Esophagus (tissue), 2 donors: Measurements from ENCODE around the gene TRAF6. TPM values are rescaled to one million over a fixed set of nuclear protein-coding genes. Genes with fewer than 3 reads are reported as not detected.
"Not testable (repeated sequence)": the region's sequence is repeated elsewhere in the genome, so short reads cannot be mapped to it uniquely, and the experiment has no call there.

Experiments
- H3K27ac ChIP-seq, 2 donors: one replicate each; pipeline ENCODE4 v1.5.1; 2013; ENCODE audit warnings: low read depth in 2 of 2, mild to moderate bottlenecking in 2 of 2, inconsistent platforms in 1 of 2, low read length in 1 of 2, moderate library complexity in 1 of 2
- H3K27me3 ChIP-seq, 2 donors: one replicate each; pipeline ENCODE4 v1.6.1; 2013; ENCODE audit warnings: low read length in 2 of 2, control low read depth in 1 of 2, mild to moderate bottlenecking in 1 of 2; ENCODE audit not compliant: insufficient read depth in 2 of 2, control insufficient read depth in 1 of 2
- H3K36me3 ChIP-seq, 2 donors: one replicate each; pipeline ENCODE4 v1.6.1; 2013; ENCODE audit warnings: low read length in 1 of 2; ENCODE audit not compliant: control insufficient read depth in 2 of 2, insufficient read depth in 2 of 2
- H3K4me1 ChIP-seq, 2 donors: one replicate each; pipeline ENCODE4 v1.6.1; 2013; ENCODE audit warnings: low read length in 1 of 2; ENCODE audit not compliant: control insufficient read depth in 2 of 2, insufficient read depth in 2 of 2
- H3K4me3 ChIP-seq, 2 donors: one replicate each; pipeline ENCODE4 v1.5.1; 2013; ENCODE audit warnings: low read length in 2 of 2, mild to moderate bottlenecking in 2 of 2, low read depth in 1 of 2, moderate library complexity in 1 of 2
- H3K9me3 ChIP-seq, 2 donors: one replicate each; pipeline ENCODE4 v1.6.1; 2013; ENCODE audit warnings: mild to moderate bottlenecking in 2 of 2, low read depth in 1 of 2, low read length in 1 of 2, moderate library complexity in 1 of 2; ENCODE audit not compliant: control insufficient read depth in 2 of 2, insufficient read depth in 1 of 2
- WGBS, 2 donors: extraction: QIAGEN DNeasy Blood & Tissue Kit; methylation state at CpG; one replicate each; pipeline ENCODE4 v1.1.7; 2013; 5-methylcytosine and 5-hydroxymethylcytosine counted together
- polyA plus RNA-seq, 2 donors: library from polyadenylated mRNA; stranded (reverse); fragments of 200-250 nt; gene quantifications; one replicate each; pipeline ENCODE4 v1.2.3, GENCODE V29; 2013
- donor health status: healthy with polysubstance abuse.
- donor health status: Bipolar disorder and iron deficiency.

Gene TRAF6
- polyA plus RNA-seq, 2 donors = 1.9 to 3.7 TPM

DNA sequence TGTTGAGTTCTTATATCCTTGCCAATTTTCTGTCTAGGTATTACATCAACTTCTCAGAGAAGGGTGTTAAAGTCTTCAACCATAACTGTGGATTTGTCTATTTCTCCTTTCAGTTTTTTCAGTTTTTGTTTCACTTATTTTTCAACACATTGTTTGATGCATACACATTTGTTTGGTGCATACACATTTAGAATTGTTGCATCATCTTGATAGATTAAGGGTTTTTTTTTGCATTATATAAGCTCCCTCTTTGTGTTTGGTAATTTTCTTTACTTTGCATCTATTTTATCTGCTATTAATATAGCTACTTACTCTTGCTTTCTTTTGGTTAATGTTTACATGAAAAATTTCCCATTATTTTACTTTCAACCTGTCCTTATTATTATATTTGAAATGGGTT lies 20.8 kb upstream of the TRAF6 start:
- H3K9me3 ChIP-seq = no peaks in the 10 kb centered on the region
- H3K4me3 ChIP-seq = no peak overlapping the region
- no peaks in the 10 kb centered on the region for H3K4me1 ChIP-seq
- no peaks in the 10 kb centered on the region for H3K27me3 ChIP-seq
- H3K36me3 ChIP-seq = no peaks in the 10 kb centered on the region
- H3K27ac ChIP-seq = no peak overlapping the region

DNA sequence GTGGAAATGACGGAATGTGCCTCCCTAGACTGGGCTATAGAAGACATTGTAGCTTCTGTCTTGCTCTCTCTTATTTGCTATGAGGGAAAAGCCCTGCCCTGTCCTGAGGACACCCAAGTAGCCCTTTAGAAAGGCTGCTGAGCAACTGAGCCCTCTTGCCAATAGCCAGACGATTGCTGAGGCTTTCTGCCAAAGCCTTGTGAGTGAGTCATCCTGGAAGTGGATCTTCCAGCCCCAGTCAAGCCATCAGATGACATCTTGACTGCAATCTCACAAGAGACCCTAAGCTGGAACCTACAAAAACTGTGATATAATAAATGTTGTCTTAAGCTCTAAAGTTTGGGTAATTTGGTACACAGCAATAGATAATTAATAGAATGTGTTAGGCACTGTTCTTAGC lies 3.9 kb upstream of the TRAF6 start:
- H3K36me3 ChIP-seq = no peaks in the 10 kb centered on the region
- no peak overlapping the region for H3K4me3 ChIP-seq
- WGBS, 2 donors = 54 to 58% methylated on average over 2 of the region's 2 CpGs
- no peak overlapping the region for H3K27ac ChIP-seq
- H3K27me3 ChIP-seq = no peaks in the 10 kb centered on the region
- peaks cover 0 to 2% of the 10 kb centered on the region in 2 donors for H3K9me3 ChIP-seq
- no peaks in the 10 kb centered on the region for H3K4me1 ChIP-seq

DNA sequence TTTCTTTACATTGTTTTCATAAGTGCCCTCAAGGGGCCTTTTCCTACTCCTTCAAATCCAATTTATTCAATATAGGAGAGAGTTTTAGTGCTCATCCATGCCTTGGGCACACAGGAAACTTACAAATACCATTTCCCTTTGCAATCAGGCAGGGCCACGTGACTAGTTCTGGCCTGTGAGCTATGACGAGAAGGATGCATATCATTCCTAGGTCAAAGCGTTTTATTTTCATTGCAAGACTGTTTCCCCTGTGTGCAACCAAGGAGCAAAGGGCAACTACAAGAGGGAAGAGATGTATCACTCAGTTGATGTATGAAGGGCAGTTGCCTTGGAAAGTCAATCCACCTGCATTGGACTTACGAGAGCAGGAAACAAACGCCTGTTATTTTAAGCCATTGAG lies 1.9 kb upstream of the TRAF6 start:
- Histone ChIP-seq H3K4me1 (no peaks in the 10 kb centered on the region), H3K36me3 (no peaks in the 10 kb centered on the region), H3K9me3 (peaks cover 0 to 2% of the 10 kb centered on the region in 2 donors), H3K27me3 (no peaks in the 10 kb centered on the region), H3K27ac (no peak overlapping the region), H3K4me3 (no peak overlapping the region)
- 58 to 68% methylated on average over 5 of the region's 5 CpGs for WGBS, 2 donors

DNA sequence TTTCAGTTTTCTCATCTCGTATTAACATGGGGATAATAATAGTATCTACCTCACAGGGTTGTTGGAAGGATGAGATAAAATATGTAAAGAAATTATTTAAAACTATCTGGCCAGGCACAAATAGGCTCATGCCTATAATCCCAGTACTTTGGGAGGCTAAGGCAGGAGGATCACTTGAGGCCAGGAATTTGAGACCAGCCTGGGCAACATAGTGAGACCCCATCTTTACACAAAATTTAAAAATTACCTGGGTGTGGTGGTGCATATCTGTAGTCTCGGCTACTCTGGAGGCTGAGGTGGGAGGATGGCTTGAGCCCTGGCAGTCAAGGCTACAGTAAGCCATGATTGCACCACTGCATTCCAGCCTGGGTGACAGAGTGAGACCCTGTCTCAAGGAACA lies 990 bp upstream of the TRAF6 start:
- H3K9me3 ChIP-seq, H3K36me3 ChIP-seq, H3K27ac ChIP-seq, H3K4me3 ChIP-seq, H3K27me3 ChIP-seq, H3K4me1 ChIP-seq: not testable (repeated sequence)
- 71 to 72% methylated on average over 2 of the region's 2 CpGs for WGBS, 2 donors

DNA sequence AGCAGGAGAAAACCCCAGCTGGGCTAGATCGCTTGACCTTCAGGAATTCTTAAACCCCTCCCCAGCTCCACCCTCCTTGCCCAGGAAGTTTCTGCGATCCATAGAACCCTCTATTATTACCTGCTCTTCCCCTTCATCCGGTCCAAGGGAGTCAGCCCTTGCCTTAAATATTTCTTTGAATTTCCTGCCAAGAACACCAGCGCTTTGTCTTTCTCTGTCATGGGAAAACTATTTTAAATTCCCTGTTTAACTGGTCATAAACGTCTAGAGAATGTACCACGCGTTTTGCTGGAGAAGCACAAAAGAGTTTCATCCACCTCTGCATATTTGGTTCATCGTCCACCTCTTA lies 496 bp upstream of the TRAF6 start:
- Histone ChIP-seq H3K27ac (peak overlapping the region; percentile 87 to 93), H3K4me3 (peak overlapping the region; percentile 73 to 99), H3K4me1 (no peaks in the 10 kb centered on the region), H3K27me3 (no peaks in the 10 kb centered on the region), H3K36me3 (no peaks in the 10 kb centered on the region), H3K9me3 (peaks cover 0 to 2% of the 10 kb centered on the region in 2 donors)
- WGBS, 2 donors = 7 to 9% methylated on average over 8 of the region's 8 CpGs

DNA sequence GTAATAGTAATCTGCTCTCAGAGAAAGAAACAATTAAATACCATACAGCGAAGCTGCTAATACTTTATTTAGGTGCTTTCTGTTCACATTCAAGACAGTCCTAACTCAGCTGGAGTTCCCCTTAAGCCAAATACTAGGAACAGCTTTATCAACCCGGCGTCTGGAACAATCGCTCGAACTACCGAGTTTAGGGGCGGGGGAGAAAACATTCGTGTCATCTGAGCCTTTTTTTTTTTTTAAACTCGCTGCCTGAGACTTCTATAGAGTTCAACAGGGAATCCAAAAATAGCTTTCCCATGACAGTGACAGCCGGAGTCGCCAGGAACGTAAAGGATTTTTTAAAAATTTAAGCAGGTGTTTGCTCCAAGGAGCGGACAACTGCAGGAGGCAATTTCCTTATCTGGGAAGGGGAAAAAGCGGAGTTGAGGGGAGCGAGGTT lies 852 bp downstream of the TRAF6 start:
- H3K9me3 ChIP-seq = peaks cover 0 to 2% of the 10 kb centered on the region in 2 donors
- H3K4me3 ChIP-seq = peak overlapping the region; percentile 73 to 99
- no peaks in the 10 kb centered on the region for H3K36me3 ChIP-seq
- WGBS, 2 donors = 1% methylated on average over 15 of the region's 15 CpGs
- H3K27ac ChIP-seq = peak overlapping the region; percentile 87 to 93
- no peaks in the 10 kb centered on the region for H3K27me3 ChIP-seq
- no peaks in the 10 kb centered on the region for H3K4me1 ChIP-seq

DNA sequence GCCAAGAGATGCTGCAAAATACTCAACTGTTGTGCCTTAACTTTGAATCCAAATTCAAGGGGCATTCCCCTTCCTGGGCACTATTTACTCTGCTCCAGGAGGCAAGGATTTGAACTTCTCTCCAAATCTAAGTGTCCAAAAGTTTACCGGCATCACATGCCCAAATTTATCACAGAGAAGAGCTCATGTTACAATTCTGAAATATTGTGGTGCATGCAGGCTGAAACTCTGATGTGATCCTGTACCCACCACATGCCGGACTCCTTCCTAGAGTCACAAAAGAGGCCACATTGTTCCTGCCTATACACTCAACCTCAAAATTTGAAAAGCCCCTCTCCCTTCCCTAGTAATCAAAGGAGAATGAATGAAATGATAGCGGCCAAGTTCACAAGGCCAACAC lies 1.3 kb downstream of the TRAF6 start:
- H3K9me3 ChIP-seq = no peaks in the 10 kb centered on the region
- peak overlapping the region; percentile 35 to 73 for H3K4me3 ChIP-seq
- 17 to 19% methylated on average over 3 of the region's 3 CpGs for whole genome bisulfite sequencing, 2 donors
- H3K36me3 ChIP-seq = no peaks in the 10 kb centered on the region
- no peaks in the 10 kb centered on the region for H3K4me1 ChIP-seq
- no peak overlapping the region for H3K27ac ChIP-seq
- no peaks in the 10 kb centered on the region for H3K27me3 ChIP-seq

DNA sequence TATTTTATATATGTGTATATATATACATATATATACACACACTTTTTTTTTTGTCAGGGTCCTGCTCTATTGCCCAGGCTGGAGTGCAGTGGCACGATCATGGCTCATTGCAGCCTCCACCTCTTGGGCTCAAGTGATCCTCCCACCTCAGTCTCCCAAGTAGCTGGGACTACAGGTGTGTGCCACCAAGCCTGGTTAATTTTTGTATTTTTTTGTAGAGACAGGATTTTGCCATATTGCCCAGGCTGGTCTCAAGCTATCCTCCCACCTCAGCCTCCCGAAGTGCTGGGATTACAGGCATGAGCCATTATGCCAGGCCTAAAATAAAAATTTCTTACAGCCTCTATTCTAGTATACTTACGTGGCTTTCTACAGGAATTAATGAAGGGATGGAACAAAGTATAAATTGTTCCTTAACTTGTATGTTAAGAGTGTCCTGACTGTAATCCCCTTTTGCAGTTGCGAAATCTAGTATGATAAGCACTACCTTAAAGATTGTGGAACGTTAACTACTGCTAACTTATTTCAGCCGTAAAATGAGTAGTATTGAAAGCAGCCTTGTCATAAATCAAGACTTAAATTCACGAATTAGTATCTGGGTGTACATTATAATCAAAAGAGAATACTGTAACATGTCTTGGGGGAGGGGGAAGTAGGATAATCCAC lies 2.1 kb downstream of the TRAF6 start:
- H3K27ac ChIP-seq = no peak overlapping the region
- 54 to 62% methylated on average over 7 of the region's 7 CpGs for WGBS, 2 donors
- H3K36me3 ChIP-seq = no peaks in the 10 kb centered on the region
- H3K4me3 ChIP-seq = peak overlapping the region in 1 of 2 donors; percentile 73
- no peaks in the 10 kb centered on the region for H3K4me1 ChIP-seq
- no peaks in the 10 kb centered on the region for H3K27me3 ChIP-seq
- H3K9me3 ChIP-seq = no peaks in the 10 kb centered on the region

DNA sequence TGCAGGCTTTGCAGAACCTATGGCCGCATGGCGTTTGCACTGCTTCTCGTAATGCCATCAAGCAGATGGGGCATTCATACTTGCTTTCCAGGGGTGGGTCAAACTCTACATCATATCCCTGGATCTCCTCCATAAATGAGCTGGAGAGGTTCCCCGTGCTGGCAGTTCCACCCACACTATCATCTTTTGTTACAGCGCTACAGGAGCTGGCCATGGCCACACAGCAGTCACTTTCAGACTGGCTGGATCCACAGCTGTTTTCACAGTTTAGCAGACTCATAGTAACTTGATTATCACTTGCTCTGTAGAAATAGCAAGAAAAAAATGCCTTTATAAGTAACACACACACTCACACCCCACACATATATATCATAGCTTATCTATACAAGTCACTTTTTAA lies 8.8 kb downstream of the TRAF6 start:
- Histone ChIP-seq H3K27me3 (no peaks in the 10 kb centered on the region), H3K9me3 (no peaks in the 10 kb centered on the region), H3K4me3 (no peak overlapping the region), H3K4me1 (no peaks in the 10 kb centered on the region), H3K36me3 (peaks cover 0 to 6% of the 10 kb centered on the region in 2 donors), H3K27ac (no peak overlapping the region)
- 83 to 87% methylated on average over 5 of the region's 5 CpGs for WGBS, 2 donors

DNA sequence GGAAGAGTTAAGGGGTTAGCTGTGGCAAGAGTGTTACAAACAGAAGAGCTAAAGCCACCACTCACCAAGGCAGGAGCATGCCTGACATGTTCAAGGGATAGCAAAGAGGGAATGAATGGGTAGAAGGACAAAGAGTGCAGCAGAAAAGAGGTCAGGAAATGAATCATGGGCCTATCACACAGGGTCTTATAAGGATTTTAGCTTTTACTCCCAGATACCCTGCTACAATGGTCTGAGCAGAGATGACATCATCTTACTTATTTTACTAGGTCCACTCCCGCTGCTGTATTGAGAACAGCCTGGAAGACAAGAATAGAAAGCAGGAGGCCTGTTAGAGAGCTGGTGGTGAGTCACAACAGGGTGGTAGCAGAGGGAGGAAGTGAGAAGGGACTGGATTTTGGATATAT lies 9.8 kb downstream of the TRAF6 start:
- WGBS, 2 donors = 56 to 68% methylated on average over 1 of the region's 1 CpG
- Histone ChIP-seq H3K27me3 (no peaks in the 10 kb centered on the region), H3K4me1 (no peaks in the 10 kb centered on the region), H3K27ac (no peak overlapping the region), H3K4me3 (no peak overlapping the region), H3K9me3 (no peaks in the 10 kb centered on the region), H3K36me3 (peaks cover 0 to 6% of the 10 kb centered on the region in 2 donors)
